ENCODE results near the gene TMC1.

- TF ChIP-seq CREM (IDR thresholded peaks at IDR 0.05; ENCODE audit: low read depth) (no peak), RAD21 (IDR thresholded peaks at IDR 0.05; ENCODE audit: insufficient read depth, low read depth, low read length) (no peak), CTCF (IDR thresholded peaks at IDR 0.05 in 2 of 3, conservative IDR thresholded peaks at IDR 0.05 in 1 of 3; ENCODE audit: control insufficient read depth in 2 of 3, extremely low read depth in 1 of 3, insufficient read depth in 1 of 3, low read depth in 3 of 3, low read length in 3 of 3) (no peak), EZH2 (IDR thresholded peaks at IDR 0.05; ENCODE audit: borderline replicate concordance, control insufficient read depth, low read depth, low read length) (no peak), HDAC2 (IDR thresholded peaks at IDR 0.05) (no peak), ZBTB4 (CRISPR knock-in tag; IDR thresholded peaks at IDR 0.05) (no peak), SIX5 (IDR thresholded peaks at IDR 0.05; ENCODE audit: low read depth, low read length, severe bottlenecking) (no peak), USF1 (IDR thresholded peaks at IDR 0.05; ENCODE audit: borderline replicate concordance, extremely low read length, insufficient read depth, low read depth, low read length) (no peak), RCOR1 (conservative IDR thresholded peaks at IDR 0.05; ENCODE audit: low read depth, low read length) (no peak), EP300 (IDR thresholded peaks at IDR 0.05; ENCODE audit: borderline replicate concordance in 1 of 2, control insufficient read depth in 1 of 2, low read depth in 2 of 2, low read length in 2 of 2) (no peak), CEBPB (IDR thresholded peaks at IDR 0.05; ENCODE audit: borderline replicate concordance in 1 of 2, low read depth in 2 of 2, low read length in 2 of 2) (no peak), CBFB (IDR thresholded peaks at IDR 0.05; ENCODE audit: low read depth) (no peak)
Measured at GRCh38 chr9:72695365-72695764, 174.0 kb downstream of the TMC1 start.

All from GM12878 (cell line).